WI38 (cell line): ENCODE data around the gene PACRG.

Experiments used
- H3K4me3 ChIP-seq: 2 replicates; pipeline ENCODE4 v1.5.1; 2011; ENCODE audit warnings: low read depth, mild to moderate bottlenecking, control low read depth, low read length
- TF ChIP-seq, protein P1 (sequence below): IDR thresholded peaks from 2 replicates; pipeline ENCODE4 v1.5.1; 2012; ENCODE audit warnings: low read depth, mild to moderate bottlenecking, control low read depth, low read length

PACRG gene

GRCh38 chr6:163333701-163334663, 606.2 kb downstream of the PACRG start:
- TF ChIP-seq, protein P1, sequence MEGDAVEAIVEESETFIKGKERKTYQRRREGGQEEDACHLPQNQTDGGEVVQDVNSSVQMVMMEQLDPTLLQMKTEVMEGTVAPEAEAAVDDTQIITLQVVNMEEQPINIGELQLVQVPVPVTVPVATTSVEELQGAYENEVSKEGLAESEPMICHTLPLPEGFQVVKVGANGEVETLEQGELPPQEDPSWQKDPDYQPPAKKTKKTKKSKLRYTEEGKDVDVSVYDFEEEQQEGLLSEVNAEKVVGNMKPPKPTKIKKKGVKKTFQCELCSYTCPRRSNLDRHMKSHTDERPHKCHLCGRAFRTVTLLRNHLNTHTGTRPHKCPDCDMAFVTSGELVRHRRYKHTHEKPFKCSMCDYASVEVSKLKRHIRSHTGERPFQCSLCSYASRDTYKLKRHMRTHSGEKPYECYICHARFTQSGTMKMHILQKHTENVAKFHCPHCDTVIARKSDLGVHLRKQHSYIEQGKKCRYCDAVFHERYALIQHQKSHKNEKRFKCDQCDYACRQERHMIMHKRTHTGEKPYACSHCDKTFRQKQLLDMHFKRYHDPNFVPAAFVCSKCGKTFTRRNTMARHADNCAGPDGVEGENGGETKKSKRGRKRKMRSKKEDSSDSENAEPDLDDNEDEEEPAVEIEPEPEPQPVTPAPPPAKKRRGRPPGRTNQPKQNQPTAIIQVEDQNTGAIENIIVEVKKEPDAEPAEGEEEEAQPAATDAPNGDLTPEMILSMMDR: no peak

DNA sequence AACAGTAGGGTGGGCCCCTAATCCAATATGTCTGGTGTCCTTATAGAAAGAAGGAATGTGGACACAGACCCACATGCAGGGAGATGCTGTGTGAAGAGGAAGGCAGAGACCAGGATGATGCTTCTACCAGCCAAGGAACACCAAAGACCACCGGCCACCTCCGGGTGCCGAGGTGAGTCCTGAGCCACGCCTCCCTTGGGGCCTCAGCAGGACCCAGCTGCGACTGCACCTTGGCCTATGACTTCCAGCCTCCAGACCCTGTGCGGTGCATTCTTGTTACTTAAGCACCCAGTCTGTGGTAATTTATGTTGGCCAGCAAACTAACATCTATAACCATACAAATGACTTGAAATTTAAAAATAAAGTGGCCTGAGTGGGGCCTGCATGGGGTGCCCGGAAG, 607.3 kb downstream of the PACRG start:
- H3K4me3 ChIP-seq: no peak overlapping the region
- TF ChIP-seq, protein P1: no peak

More at GRCh38 chr6:163333701-163334663, 606.2 kb downstream of the PACRG start:
- H3K4me3 ChIP-seq: no peak overlapping the region

DNA sequence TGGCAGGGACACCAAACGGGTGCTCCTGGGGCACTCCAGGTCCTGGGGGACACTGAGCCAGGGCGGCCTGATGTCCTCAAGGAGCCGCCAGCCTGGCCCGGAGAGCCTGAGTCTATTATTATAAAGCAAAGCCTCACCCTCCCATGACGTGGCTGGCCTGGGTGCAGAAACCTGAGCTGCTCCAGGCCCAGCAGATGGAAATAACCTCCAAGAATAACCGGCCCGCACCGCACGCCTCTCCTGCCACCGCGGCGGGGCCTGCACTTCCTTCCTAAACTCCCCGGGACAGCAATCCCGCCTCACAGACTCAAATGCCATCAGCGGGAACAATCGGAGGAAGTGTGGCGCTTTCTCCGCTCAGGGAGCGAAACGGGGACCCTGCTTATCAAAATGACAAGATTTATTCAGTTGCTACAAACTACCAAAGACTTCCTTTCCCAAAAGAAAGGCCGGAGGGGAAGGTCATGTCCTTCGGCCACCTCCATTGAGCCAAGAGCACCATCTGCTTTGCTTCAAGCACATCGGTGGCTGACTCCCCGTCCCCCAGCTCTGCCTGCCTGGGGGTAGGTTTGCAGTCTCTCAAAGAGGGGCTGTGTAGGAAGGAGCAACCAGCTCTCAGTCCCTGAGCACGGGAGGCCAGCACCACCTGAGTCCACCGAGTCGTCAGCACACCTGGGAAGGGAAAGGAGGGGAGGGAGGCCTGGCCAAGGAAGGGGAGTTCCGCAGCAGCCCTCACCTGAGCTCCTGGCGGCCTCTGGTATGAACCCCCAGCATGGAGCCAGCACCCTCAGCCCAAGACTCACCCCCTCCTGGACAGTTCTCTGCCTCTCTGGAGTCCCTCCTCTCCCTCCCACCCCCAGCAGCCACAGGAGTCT, 608.1 kb downstream of the PACRG start:
- TF ChIP-seq, protein P1: no peak
- no peak overlapping the region for H3K4me3 ChIP-seq

- TF ChIP-seq, protein P1: no peak
- no peak overlapping the region for H3K4me3 ChIP-seq
Observed at GRCh38 chr6:163336961-163337360, 609.2 kb downstream of the PACRG start.

GRCh38 chr6:163337958-163338357, 610.2 kb downstream of the PACRG start:
- TF ChIP-seq, protein P1: no peak
- no peak overlapping the region for H3K4me3 ChIP-seq

DNA sequence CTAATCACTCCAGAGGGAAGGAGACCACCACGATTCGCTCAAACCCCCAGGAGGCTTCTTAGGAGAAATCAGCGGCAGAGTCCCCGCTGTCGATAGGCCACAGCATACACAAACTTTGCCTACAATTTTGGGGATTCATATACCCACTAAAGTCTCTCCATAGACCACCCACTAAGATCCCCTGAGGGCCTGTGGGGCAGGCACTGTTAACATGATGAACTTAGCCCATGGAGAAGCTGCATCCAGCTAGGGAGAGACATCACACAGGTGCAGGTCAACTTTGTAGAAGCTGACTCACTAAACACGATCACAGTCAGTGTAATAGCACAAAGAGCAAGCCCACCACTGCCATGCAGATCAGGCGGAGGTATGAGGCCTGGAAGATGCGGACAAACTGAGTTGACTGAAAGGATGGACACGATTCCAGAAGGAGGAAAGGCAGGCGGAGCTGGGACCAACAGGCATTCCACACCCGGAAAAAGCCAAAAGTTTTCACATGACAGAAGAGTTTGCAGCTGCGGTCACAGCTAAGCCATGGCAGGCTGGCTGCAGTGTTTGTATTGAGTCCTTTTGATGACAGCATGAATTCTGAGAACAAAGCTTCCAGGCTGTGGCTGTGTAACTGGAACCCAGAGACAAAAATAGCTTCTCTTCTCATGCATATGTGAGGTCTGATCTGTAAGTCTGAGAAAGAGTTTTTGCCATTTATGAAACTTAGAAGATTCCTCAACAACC, 611.1 kb downstream of the PACRG start:
- no peak overlapping the region for H3K4me3 ChIP-seq
- TF ChIP-seq, protein P1: no peak
